HL-60 (cell line): Measurements from ENCODE around the gene MROH9.

ENCODE experiments used
- POLR2AphosphoS5 ChIP-seq: IDR thresholded peaks from 2 replicates; pipeline ENCODE4 v1.6.1; 2012; ENCODE audit warnings: low read depth
- TF ChIP-seq, protein P1 (sequence below): IDR thresholded peaks from one replicate; pipeline ENCODE4 v1.5.1; 2011; ENCODE audit warnings: low read length, control low read depth, inconsistent platforms; ENCODE audit not compliant: insufficient read depth

DNA sequence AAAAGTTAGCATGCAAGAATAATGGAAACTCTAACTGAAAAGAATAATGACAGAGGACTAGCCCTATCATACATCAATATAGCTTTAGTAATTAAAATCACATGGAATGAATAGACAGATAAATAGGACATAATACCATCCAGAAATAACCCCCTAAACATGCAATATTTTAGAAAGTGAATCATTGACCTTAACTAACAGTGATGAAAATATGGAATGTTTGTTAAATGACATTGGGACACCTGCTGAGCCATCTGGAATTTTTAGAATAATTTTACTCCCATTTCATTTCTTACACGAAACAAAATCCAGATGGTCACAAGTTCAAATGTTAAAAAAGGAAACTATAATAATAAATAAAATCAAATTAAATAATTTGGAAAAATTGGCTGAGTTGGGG lies 102.3 kb downstream of the MROH9 start:
- TF ChIP-seq, protein P1, sequence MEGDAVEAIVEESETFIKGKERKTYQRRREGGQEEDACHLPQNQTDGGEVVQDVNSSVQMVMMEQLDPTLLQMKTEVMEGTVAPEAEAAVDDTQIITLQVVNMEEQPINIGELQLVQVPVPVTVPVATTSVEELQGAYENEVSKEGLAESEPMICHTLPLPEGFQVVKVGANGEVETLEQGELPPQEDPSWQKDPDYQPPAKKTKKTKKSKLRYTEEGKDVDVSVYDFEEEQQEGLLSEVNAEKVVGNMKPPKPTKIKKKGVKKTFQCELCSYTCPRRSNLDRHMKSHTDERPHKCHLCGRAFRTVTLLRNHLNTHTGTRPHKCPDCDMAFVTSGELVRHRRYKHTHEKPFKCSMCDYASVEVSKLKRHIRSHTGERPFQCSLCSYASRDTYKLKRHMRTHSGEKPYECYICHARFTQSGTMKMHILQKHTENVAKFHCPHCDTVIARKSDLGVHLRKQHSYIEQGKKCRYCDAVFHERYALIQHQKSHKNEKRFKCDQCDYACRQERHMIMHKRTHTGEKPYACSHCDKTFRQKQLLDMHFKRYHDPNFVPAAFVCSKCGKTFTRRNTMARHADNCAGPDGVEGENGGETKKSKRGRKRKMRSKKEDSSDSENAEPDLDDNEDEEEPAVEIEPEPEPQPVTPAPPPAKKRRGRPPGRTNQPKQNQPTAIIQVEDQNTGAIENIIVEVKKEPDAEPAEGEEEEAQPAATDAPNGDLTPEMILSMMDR, result no peak
- TF ChIP-seq POLR2AphosphoS5, result no peak
